ENCODE data around the gene MAGI1. TPM values are rescaled to one million over a fixed set of nuclear protein-coding genes. Genes with fewer than 3 reads are reported as not detected.

The MAGI1 gene
- total RNA-seq, 3 donors from 2014 or later (not counting 1 experiment from before 2014, with no cell fraction given) = not detected

- TF ChIP-seq CTCF (IDR thresholded peaks at IDR 0.05) = no peak
- Mint-ChIP-seq H3K9me3 (peaks cover 15 to 16% of the 10 kb centered on the region in 2 donors), H3K36me3 (no peaks in the 10 kb centered on the region), H3K27ac (no peak overlapping the region), H3K27me3 (ENCODE audit: low read depth in 2 of 2) (no peaks in the 10 kb centered on the region), H3K4me3 (no peak overlapping the region), H3K4me1 (no peaks in the 10 kb centered on the region)
- no peaks in the 10 kb centered on the region for H3K9me3 ChIP-seq (ENCODE audit: control insufficient read depth, insufficient read depth, low read length)
- DNase-seq (no peak), ATAC-seq (no peak)
- H3K4me3 ChIP-seq (ENCODE audit: low read length) = no peak overlapping the region
- no peaks in the 10 kb centered on the region for H3K4me1 ChIP-seq (ENCODE audit: control insufficient read depth, insufficient read depth, low read length)
- intact Hi-C loops (cut with micrococcal nuclease) = no loop called here
- no peak overlapping the region for H3K27ac ChIP-seq (ENCODE audit: low read length)
- WGBS (ENCODE audit: insufficient coverage) = 78% methylated on average over 7 of the region's 7 CpGs
- no peaks in the 10 kb centered on the region for H3K36me3 ChIP-seq (ENCODE audit: control insufficient read depth, insufficient read depth, low read length)
- no peaks in the 10 kb centered on the region for H3K27me3 ChIP-seq (ENCODE audit: control insufficient read depth, insufficient read depth, low read length)
These were observed 544.8 kb downstream of the MAGI1 start for GRCh38 chr3:65493938-65494337.

GRCh38 chr3:65493371-65493882 is 545.3 kb downstream of the MAGI1 start:
- Mint-ChIP-seq H3K4me1 (no peaks in the 10 kb centered on the region), H3K27me3 (ENCODE audit: low read depth in 2 of 2) (no peaks in the 10 kb centered on the region), H3K27ac (no peak overlapping the region), H3K4me3 (no peak overlapping the region), H3K36me3 (no peaks in the 10 kb centered on the region), H3K9me3 (peaks cover 13 to 16% of the 10 kb centered on the region in 2 donors)
- H3K36me3 ChIP-seq (ENCODE audit: control insufficient read depth, insufficient read depth, low read length) = no peaks in the 10 kb centered on the region
- no peaks in the 10 kb centered on the region for H3K27me3 ChIP-seq (ENCODE audit: control insufficient read depth, insufficient read depth, low read length)
- H3K9me3 ChIP-seq (ENCODE audit: control insufficient read depth, insufficient read depth, low read length) = no peaks in the 10 kb centered on the region
- no peak overlapping the region for H3K27ac ChIP-seq (ENCODE audit: low read length)
- TF ChIP-seq CTCF (IDR thresholded peaks at IDR 0.05) = no peak
- H3K4me1 ChIP-seq (ENCODE audit: control insufficient read depth, insufficient read depth, low read length) = no peaks in the 10 kb centered on the region
- WGBS (ENCODE audit: insufficient coverage) = 82% methylated on average over 7 of the region's 8 CpGs
- intact Hi-C loops (cut with micrococcal nuclease) = no loop called here
- ATAC-seq (no peak), DNase-seq (no peak)
- H3K4me3 ChIP-seq (ENCODE audit: low read length) = no peak overlapping the region

- Histone ChIP-seq H3K4me1 (ENCODE audit: control insufficient read depth, insufficient read depth, low read length) (no peaks in the 10 kb centered on the region), H3K36me3 (ENCODE audit: control insufficient read depth, insufficient read depth, low read length) (no peaks in the 10 kb centered on the region), H3K27me3 (ENCODE audit: control insufficient read depth, insufficient read depth, low read length) (no peaks in the 10 kb centered on the region), H3K9me3 (ENCODE audit: control insufficient read depth, insufficient read depth, low read length) (no peaks in the 10 kb centered on the region), H3K27ac (ENCODE audit: low read length) (no peak overlapping the region), H3K4me3 (ENCODE audit: low read length) (no peak overlapping the region)
- peaks cover 13 to 16% of the 10 kb centered on the region in 2 donors for H3K9me3 Mint-ChIP-seq
- no peaks in the 10 kb centered on the region for H3K36me3 Mint-ChIP-seq
- DNase-seq (no peak), ATAC-seq (no peak)
- intact Hi-C loops (cut with micrococcal nuclease) = no loop called here
- WGBS (ENCODE audit: insufficient coverage) = 40% methylated on average over 1 of the region's 2 CpGs
- H3K27ac Mint-ChIP-seq = no peak overlapping the region
- no peaks in the 10 kb centered on the region for H3K4me1 Mint-ChIP-seq
- no peaks in the 10 kb centered on the region for H3K27me3 Mint-ChIP-seq (ENCODE audit: low read depth in 2 of 2)
- no peak overlapping the region for H3K4me3 Mint-ChIP-seq
- TF ChIP-seq CTCF (IDR thresholded peaks at IDR 0.05) = no peak
These were observed 546.5 kb downstream of the MAGI1 start for GRCh38 chr3:65492249-65492648.

GRCh38 chr3:65490114-65490513 is 548.6 kb downstream of the MAGI1 start:
- TF ChIP-seq CTCF (IDR thresholded peaks at IDR 0.05) = no peak
- Histone ChIP-seq H3K27me3 (ENCODE audit: control insufficient read depth, insufficient read depth, low read length) (no peaks in the 10 kb centered on the region), H3K27ac (ENCODE audit: low read length) (no peak overlapping the region), H3K4me3 (ENCODE audit: low read length) (no peak overlapping the region), H3K9me3 (ENCODE audit: control insufficient read depth, insufficient read depth, low read length) (no peaks in the 10 kb centered on the region), H3K36me3 (ENCODE audit: control insufficient read depth, insufficient read depth, low read length) (no peaks in the 10 kb centered on the region), H3K4me1 (ENCODE audit: control insufficient read depth, insufficient read depth, low read length) (no peaks in the 10 kb centered on the region)
- Mint-ChIP-seq H3K36me3 (no peaks in the 10 kb centered on the region), H3K4me1 (no peaks in the 10 kb centered on the region), H3K27me3 (ENCODE audit: low read depth in 2 of 2) (no peaks in the 10 kb centered on the region), H3K4me3 (no peak overlapping the region), H3K9me3 (peaks cover 4 to 8% of the 10 kb centered on the region in 2 donors), H3K27ac (no peak overlapping the region)
- DNase-seq (no peak), ATAC-seq (no peak)
- intact Hi-C loops (cut with micrococcal nuclease) = no loop called here
- 89% methylated on average over 3 of the region's 3 CpGs for WGBS (ENCODE audit: insufficient coverage)

Data from natural killer cell (primary cell).